Activated T-helper 1 cell treated with anti-CD3 and anti-CD28 coated beads, Interleukin-12 subunit alpha, Interleukin-12 subunit beta, Interleukin-2, Interleukin-4 antibody, amounts not matched to agents 30 ng/mL and 10 ng/mL and 1 ng/mL, durations not matched to agents 14 hours and 24 hours and 36 hours (primary cell): ENCODE results near the gene LRTM1. TPM values are rescaled to one million over a fixed set of nuclear protein-coding genes. Genes with fewer than 3 reads are reported as not detected.

Experiments used
- DNase-seq: peaks from one replicate; pipeline ENCODE4 v3.0.0; 2021; ENCODE audit warnings: low spot score
- H3K27ac Mint-ChIP-seq: one replicate; pipeline ENCODE4 v1.8.0; 2021; ENCODE audit warnings: mild to moderate bottlenecking, mixed read lengths
- H3K27me3 Mint-ChIP-seq: one replicate; pipeline ENCODE4 v1.8.0; 2022; ENCODE audit warnings: mild to moderate bottlenecking, moderate library complexity, mixed read lengths; ENCODE audit not compliant: insufficient read depth
- H3K36me3 Mint-ChIP-seq: one replicate; pipeline ENCODE4 v1.8.0; 2021; ENCODE audit warnings: low read depth, mixed read lengths
- H3K4me1 Mint-ChIP-seq: one replicate; pipeline ENCODE4 v1.8.0; 2021; ENCODE audit warnings: low read depth, mixed read lengths
- H3K4me3 Mint-ChIP-seq: one replicate; pipeline ENCODE4 v1.8.0; 2021; ENCODE audit warnings: mild to moderate bottlenecking, moderate library complexity, mixed read lengths
- H3K9me3 Mint-ChIP-seq: one replicate; pipeline ENCODE4 v1.8.0; 2021; ENCODE audit warnings: mixed read lengths
- intact Hi-C: fragments of 100-400 bp; cut with micrococcal nuclease; formaldehyde crosslinking; loops from one replicate; pipeline ENCODE4 v1.15.1; 2024
- total RNA-seq: library from RNA; stranded (reverse); gene quantifications from 2 replicates; pipeline ENCODE4 v1.2.3, GENCODE V29; 2022

Gene LRTM1
- total RNA-seq, 1 donor from 2014 or later, result not detected

DNA sequence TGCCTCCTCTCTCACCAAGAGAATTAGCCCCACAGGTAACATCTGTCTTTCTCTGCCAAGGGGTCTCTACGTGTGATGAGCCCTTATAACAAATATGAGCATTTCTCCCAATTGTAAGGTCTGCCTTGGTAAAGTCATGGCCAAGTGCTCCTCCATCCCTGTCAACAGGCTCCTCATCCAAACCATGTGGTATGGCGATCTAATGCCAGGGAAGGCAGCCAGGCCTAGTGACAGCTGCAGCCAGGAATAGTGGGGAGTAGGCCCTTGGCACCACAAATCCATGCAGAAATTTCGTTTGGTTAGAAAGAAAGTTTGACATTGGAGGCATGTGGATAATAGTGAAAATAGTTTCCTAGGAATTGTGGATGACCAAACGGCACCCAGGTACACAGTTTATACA is 4.7 kb upstream of the LRTM1 start:
- Mint-ChIP-seq H3K4me1 (no peaks in the 10 kb centered on the region), H3K27me3 (no peaks in the 10 kb centered on the region), H3K27ac (no peak overlapping the region), H3K9me3 (no peaks in the 10 kb centered on the region), H3K36me3 (no peaks in the 10 kb centered on the region), H3K4me3 (no peak overlapping the region)
- intact Hi-C loops, result no loop called here
- DNase-seq, result no peak

GRCh38 chr3:54931182-54931581 is 3.3 kb upstream of the LRTM1 start:
- H3K9me3 Mint-ChIP-seq, result no peaks in the 10 kb centered on the region
- no peak overlapping the region for H3K27ac Mint-ChIP-seq
- H3K27me3 Mint-ChIP-seq, result no peaks in the 10 kb centered on the region
- H3K4me1 Mint-ChIP-seq, result no peaks in the 10 kb centered on the region
- no peak overlapping the region for H3K4me3 Mint-ChIP-seq
- intact Hi-C loops, result no loop called here
- DNase-seq, result no peak
- H3K36me3 Mint-ChIP-seq, result no peaks in the 10 kb centered on the region

DNA sequence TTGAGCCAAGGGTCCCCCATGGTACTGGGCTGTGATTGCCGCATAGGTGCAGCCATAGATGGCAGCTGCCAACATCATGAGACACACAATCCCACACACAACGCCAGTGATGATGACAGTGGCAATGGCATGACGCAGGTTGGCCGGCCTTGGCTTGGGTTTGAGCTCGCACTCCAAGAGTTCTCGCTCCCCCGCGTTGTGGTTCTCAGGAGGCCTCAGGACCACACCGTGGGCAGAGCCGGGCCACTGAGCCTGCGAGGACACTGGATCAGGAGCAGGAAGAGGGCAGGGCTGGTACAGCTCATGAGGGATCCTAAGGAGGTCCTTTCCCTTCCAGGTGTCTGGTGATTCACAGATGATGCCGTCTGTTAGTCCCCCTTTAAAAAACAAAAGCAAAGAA is 9.3 kb downstream of the LRTM1 start:
- Mint-ChIP-seq H3K4me3 (no peak overlapping the region), H3K27ac (no peak overlapping the region), H3K27me3 (no peaks in the 10 kb centered on the region), H3K4me1 (no peaks in the 10 kb centered on the region), H3K9me3 (no peaks in the 10 kb centered on the region), H3K36me3 (no peaks in the 10 kb centered on the region)
- intact Hi-C loops, result no loop called here
- no peak for DNase-seq

DNA sequence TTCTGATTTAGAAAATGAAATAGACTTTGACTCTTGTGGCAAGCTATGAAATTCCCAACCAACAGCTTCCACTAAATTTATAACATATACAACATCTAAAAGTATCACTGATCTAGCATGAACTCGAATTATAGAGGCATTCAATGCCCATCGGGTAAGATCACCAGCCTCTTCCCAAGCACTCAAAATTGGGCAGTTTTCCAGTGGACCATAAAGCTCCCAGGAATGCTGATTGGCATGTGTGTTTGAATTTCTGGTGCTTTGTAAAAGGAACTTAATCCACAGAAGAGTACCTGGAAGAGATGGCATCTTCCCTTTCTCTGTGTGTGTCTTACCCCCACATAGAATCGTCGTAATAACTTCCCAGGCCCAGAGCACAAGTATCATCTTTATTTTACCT is 10.0 kb downstream of the LRTM1 start:
- H3K9me3 Mint-ChIP-seq, result no peaks in the 10 kb centered on the region
- no peaks in the 10 kb centered on the region for H3K4me1 Mint-ChIP-seq
- no peak overlapping the region for H3K4me3 Mint-ChIP-seq
- DNase-seq, result no peak
- H3K27me3 Mint-ChIP-seq, result no peaks in the 10 kb centered on the region
- H3K27ac Mint-ChIP-seq, result no peak overlapping the region
- H3K36me3 Mint-ChIP-seq, result no peaks in the 10 kb centered on the region
- intact Hi-C loops, result no loop called here

- Mint-ChIP-seq H3K4me3 (no peak overlapping the region), H3K27ac (no peak overlapping the region), H3K27me3 (no peaks in the 10 kb centered on the region), H3K9me3 (peaks cover 4% of the 10 kb centered on the region), H3K36me3 (no peaks in the 10 kb centered on the region), H3K4me1 (no peaks in the 10 kb centered on the region)
- intact Hi-C loops, result no loop called here
- no peak for DNase-seq
Measured at GRCh38 chr3:54917174-54917573, 10.7 kb downstream of the LRTM1 start.

GRCh38 chr3:54916732-54917131 is 11.1 kb downstream of the LRTM1 start:
- H3K9me3 Mint-ChIP-seq, result peaks cover 4% of the 10 kb centered on the region
- H3K27ac Mint-ChIP-seq, result no peak overlapping the region
- H3K4me1 Mint-ChIP-seq, result no peaks in the 10 kb centered on the region
- no peak for DNase-seq
- intact Hi-C loops, result no loop called here
- no peaks in the 10 kb centered on the region for H3K36me3 Mint-ChIP-seq
- no peak overlapping the region for H3K4me3 Mint-ChIP-seq
- no peaks in the 10 kb centered on the region for H3K27me3 Mint-ChIP-seq

GRCh38 chr3:54915976-54916375 is 11.9 kb downstream of the LRTM1 start:
- Mint-ChIP-seq H3K27me3 (no peaks in the 10 kb centered on the region), H3K27ac (no peak overlapping the region), H3K4me3 (no peak overlapping the region), H3K9me3 (peaks cover 4% of the 10 kb centered on the region), H3K36me3 (no peaks in the 10 kb centered on the region), H3K4me1 (no peaks in the 10 kb centered on the region)
- DNase-seq, result no peak
- intact Hi-C loops, result no loop called here

DNA sequence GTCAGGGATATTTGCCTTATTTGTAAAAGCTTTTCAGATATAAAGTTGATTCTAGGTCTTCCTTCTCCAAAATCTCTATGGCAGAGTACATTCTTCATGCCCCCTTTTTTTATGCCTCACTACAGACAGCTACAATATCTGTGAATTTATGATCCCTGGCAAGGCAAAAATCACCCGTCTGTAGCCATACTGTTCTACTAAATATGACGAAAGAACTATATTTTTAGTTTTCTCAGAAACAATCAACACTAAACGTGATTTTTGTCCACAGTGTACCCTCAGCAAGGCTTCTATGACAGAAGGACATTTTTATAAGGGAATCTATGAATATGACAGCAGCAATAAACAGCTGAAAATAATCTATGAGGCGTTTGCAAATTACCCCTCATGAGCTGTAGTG is 12.7 kb downstream of the LRTM1 start:
- H3K27ac Mint-ChIP-seq, result no peak overlapping the region
- no peaks in the 10 kb centered on the region for H3K36me3 Mint-ChIP-seq
- no peak for DNase-seq
- H3K9me3 Mint-ChIP-seq, result peaks cover 4% of the 10 kb centered on the region
- H3K4me3 Mint-ChIP-seq, result no peak overlapping the region
- no peaks in the 10 kb centered on the region for H3K27me3 Mint-ChIP-seq
- H3K4me1 Mint-ChIP-seq, result no peaks in the 10 kb centered on the region
- intact Hi-C loops, result no loop called here

- intact Hi-C loops, result no loop called here
- Mint-ChIP-seq H3K4me3 (no peak overlapping the region), H3K4me1 (no peaks in the 10 kb centered on the region), H3K27ac (no peak overlapping the region), H3K27me3 (no peaks in the 10 kb centered on the region), H3K36me3 (no peaks in the 10 kb centered on the region), H3K9me3 (peaks cover 4% of the 10 kb centered on the region)
- no peak for DNase-seq
Measured at GRCh38 chr3:54914180-54914579, 13.7 kb downstream of the LRTM1 start.

- H3K36me3 Mint-ChIP-seq, result no peaks in the 10 kb centered on the region
- H3K27ac Mint-ChIP-seq, result no peak overlapping the region
- H3K27me3 Mint-ChIP-seq, result no peaks in the 10 kb centered on the region
- intact Hi-C loops, result no loop called here
- no peak for DNase-seq
- H3K4me3 Mint-ChIP-seq, result no peak overlapping the region
- H3K4me1 Mint-ChIP-seq, result no peaks in the 10 kb centered on the region
- peaks cover 4% of the 10 kb centered on the region for H3K9me3 Mint-ChIP-seq
Measured at GRCh38 chr3:54909191-54909590, 18.7 kb downstream of the LRTM1 start.

- no peak for DNase-seq
- Mint-ChIP-seq H3K27ac (no peak overlapping the region), H3K4me3 (no peak overlapping the region), H3K27me3 (no peaks in the 10 kb centered on the region), H3K36me3 (no peaks in the 10 kb centered on the region), H3K9me3 (no peaks in the 10 kb centered on the region), H3K4me1 (no peaks in the 10 kb centered on the region)
- intact Hi-C loops, result no loop called here
Measured at GRCh38 chr3:54906763-54907162, 21.1 kb downstream of the LRTM1 start.

- Mint-ChIP-seq H3K4me3 (no peak overlapping the region), H3K4me1 (no peaks in the 10 kb centered on the region), H3K9me3 (no peaks in the 10 kb centered on the region), H3K27ac (no peak overlapping the region), H3K27me3 (no peaks in the 10 kb centered on the region), H3K36me3 (no peaks in the 10 kb centered on the region)
- DNase-seq, result no peak
- intact Hi-C loops, result no loop called here
Measured at GRCh38 chr3:54905920-54906319, 21.9 kb downstream of the LRTM1 start.

GRCh38 chr3:54905261-54905888 is 22.5 kb downstream of the LRTM1 start:
- no peak for DNase-seq
- no peaks in the 10 kb centered on the region for H3K4me1 Mint-ChIP-seq
- H3K27me3 Mint-ChIP-seq, result no peaks in the 10 kb centered on the region
- H3K4me3 Mint-ChIP-seq, result no peak overlapping the region
- intact Hi-C loops, result no loop called here
- no peaks in the 10 kb centered on the region for H3K9me3 Mint-ChIP-seq
- H3K27ac Mint-ChIP-seq, result no peak overlapping the region
- H3K36me3 Mint-ChIP-seq, result no peaks in the 10 kb centered on the region
